ENCODE results near the gene OGDH.
"Not testable (repeated sequence)": the region's sequence is repeated elsewhere in the genome, so short reads cannot be mapped to it uniquely, and the experiment has no call there.

The OGDH gene

GRCh38 chr7:44606341-44607140 lies at the start of gene OGDH:
Gene OGDH, plus strand, starts transcription at chr7:44606627. Its CDS starts 17,717 bp downstream, at chr7:44624344.
- peak; percentile 98 for DNase-seq (ENCODE audit: low read depth)

GRCh38 chr7:44557485-44557884 lies 48.9 kb upstream of the OGDH start:
- DNase-seq (ENCODE audit: low read depth) = no peak

GRCh38 chr7:44559485-44559884 lies 46.9 kb upstream of the OGDH start:
- DNase-seq (ENCODE audit: low read depth) = no peak

GRCh38 chr7:44561481-44561880 lies 44.9 kb upstream of the OGDH start:
- DNase-seq (ENCODE audit: low read depth) = no peak

- no peak for DNase-seq (ENCODE audit: low read depth)
Observed at GRCh38 chr7:44561962-44562621, 44.3 kb upstream of the OGDH start.

- DNase-seq (ENCODE audit: low read depth) = not testable (repeated sequence)
Observed at GRCh38 chr7:44562622-44562962, 43.8 kb upstream of the OGDH start.

- DNase-seq (ENCODE audit: low read depth) = no peak
Observed at GRCh38 chr7:44563171-44563679, 43.2 kb upstream of the OGDH start.

GRCh38 chr7:44564606-44565005 lies 41.8 kb upstream of the OGDH start:
- no peak for DNase-seq (ENCODE audit: low read depth)

GRCh38 chr7:44565097-44565794 lies 41.2 kb upstream of the OGDH start:
- DNase-seq (ENCODE audit: low read depth) = peak; percentile 42

- no peak for DNase-seq (ENCODE audit: low read depth)
Observed at GRCh38 chr7:44565795-44566559, 40.5 kb upstream of the OGDH start.

GRCh38 chr7:44566680-44567079 lies 39.7 kb upstream of the OGDH start:
- no peak for DNase-seq (ENCODE audit: low read depth)

GRCh38 chr7:44567884-44568283 lies 38.5 kb upstream of the OGDH start:
- no peak for DNase-seq (ENCODE audit: low read depth)

GRCh38 chr7:44568771-44569560 lies 37.5 kb upstream of the OGDH start:
- no peak for DNase-seq (ENCODE audit: low read depth)

- DNase-seq (ENCODE audit: low read depth) = no peak
Observed at GRCh38 chr7:44569959-44570358, 36.5 kb upstream of the OGDH start.

GRCh38 chr7:44572771-44573170 lies 33.7 kb upstream of the OGDH start:
- DNase-seq (ENCODE audit: low read depth) = no peak

GRCh38 chr7:44573464-44574286 lies 32.8 kb upstream of the OGDH start, which contains the start of gene DDX56:
Gene DDX56, minus strand, starts transcription at chr7:44573908. Its CDS starts 13 bp downstream, at chr7:44573895.
- DNase-seq (ENCODE audit: low read depth) = peak; percentile 88

GRCh38 chr7:44574287-44574872 lies 32.0 kb upstream of the OGDH start:
- no peak for DNase-seq (ENCODE audit: low read depth)

GRCh38 chr7:44575054-44575453 lies 31.4 kb upstream of the OGDH start:
- no peak for DNase-seq (ENCODE audit: low read depth)

- no peak for DNase-seq (ENCODE audit: low read depth)
Observed at GRCh38 chr7:44576228-44576627, 30.2 kb upstream of the OGDH start.

Measured in activated gamma-delta T cell treated with anti-CD3 and anti-CD28 coated beads, Interleukin-2, amount 50 U/mL, for 16 hours (primary cell).